ENCODE data around the gene PAK6. TPM values are rescaled to one million over a fixed set of nuclear protein-coding genes. Genes with fewer than 3 reads are reported as not detected.

The PAK6 gene
- total RNA-seq, 1 donor from 2014 or later: 7.1 TPM

DNA sequence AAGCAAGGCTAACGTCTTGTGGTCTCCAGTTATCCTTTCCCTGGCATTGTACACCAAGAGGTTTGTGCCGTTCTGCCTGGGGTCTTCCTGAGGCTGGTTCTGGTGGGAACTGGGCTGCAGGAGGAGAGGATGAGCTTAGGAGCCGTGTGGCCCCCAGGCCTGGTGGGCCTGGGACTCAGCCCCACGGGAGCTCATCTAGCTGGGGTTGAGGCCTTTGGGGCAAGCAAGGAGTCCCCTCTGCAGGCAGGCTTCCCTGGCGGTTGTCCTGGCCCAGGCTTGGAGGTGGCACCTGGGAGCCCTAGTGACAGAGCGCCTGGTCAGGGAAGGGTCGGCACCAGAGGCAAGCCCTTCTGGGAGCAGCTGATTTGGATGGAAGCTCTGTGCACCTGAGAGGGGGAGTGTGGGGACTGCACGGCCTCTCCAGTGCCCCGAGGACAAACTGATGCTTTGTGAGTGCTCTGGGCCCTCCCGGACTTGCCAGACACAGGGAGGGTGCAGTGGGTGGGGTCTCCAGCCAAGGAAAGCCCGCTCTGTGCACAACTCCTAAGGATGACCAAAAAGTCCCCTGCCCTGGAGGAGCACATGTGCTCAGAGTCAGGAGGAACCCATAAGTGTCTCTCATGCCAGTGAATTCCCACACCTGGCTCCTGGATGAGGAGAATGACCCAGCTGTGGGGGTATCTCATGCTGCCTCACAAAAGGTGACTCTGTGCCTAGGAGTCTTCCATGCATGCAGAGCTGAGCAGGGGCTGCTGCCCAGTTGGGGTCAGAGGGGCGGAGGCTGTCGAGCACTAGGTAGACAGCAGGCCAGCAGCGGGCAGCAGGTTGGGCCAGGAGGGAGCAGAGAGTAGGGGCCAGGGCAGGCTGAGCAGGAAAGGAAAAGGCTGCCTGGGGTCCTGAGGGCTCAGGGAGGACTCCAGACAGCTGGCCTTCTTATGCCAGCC lies 2.7 kb downstream of the PAK6 start:
- H3K4me3 ChIP-seq (ENCODE audit: low read depth, low read length): no peak overlapping the region
- TF ChIP-seq, protein P1, sequence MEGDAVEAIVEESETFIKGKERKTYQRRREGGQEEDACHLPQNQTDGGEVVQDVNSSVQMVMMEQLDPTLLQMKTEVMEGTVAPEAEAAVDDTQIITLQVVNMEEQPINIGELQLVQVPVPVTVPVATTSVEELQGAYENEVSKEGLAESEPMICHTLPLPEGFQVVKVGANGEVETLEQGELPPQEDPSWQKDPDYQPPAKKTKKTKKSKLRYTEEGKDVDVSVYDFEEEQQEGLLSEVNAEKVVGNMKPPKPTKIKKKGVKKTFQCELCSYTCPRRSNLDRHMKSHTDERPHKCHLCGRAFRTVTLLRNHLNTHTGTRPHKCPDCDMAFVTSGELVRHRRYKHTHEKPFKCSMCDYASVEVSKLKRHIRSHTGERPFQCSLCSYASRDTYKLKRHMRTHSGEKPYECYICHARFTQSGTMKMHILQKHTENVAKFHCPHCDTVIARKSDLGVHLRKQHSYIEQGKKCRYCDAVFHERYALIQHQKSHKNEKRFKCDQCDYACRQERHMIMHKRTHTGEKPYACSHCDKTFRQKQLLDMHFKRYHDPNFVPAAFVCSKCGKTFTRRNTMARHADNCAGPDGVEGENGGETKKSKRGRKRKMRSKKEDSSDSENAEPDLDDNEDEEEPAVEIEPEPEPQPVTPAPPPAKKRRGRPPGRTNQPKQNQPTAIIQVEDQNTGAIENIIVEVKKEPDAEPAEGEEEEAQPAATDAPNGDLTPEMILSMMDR (conservative IDR thresholded peaks at IDR 0.05; ENCODE audit: low read depth, low read length): no peak
- no peak for DNase-seq (ENCODE audit: low read depth)

DNA sequence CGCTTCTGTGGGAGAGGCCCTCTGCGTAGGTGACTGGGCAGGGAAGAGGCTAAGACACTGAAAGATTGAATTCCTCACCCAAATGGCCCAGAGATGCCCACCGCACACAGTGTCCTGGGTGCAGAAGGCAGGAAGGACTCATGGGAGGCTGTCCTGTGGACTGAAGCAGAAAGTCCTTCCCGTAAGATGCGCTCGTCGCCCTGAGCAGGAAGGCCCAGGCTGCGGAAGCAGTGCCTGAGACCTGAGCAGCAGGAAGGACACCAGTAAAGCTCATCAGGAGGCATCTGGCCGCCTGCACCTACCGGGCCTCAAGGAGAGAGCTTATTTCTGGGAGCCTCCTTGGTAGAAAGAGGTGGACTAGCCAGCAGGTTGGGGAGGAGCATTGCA lies 3.3 kb downstream of the PAK6 start:
- no peak overlapping the region for H3K4me3 ChIP-seq (ENCODE audit: low read depth, low read length)
- DNase-seq (ENCODE audit: low read depth): no peak
- TF ChIP-seq, protein P1 (conservative IDR thresholded peaks at IDR 0.05; ENCODE audit: low read depth, low read length): no peak

DNA sequence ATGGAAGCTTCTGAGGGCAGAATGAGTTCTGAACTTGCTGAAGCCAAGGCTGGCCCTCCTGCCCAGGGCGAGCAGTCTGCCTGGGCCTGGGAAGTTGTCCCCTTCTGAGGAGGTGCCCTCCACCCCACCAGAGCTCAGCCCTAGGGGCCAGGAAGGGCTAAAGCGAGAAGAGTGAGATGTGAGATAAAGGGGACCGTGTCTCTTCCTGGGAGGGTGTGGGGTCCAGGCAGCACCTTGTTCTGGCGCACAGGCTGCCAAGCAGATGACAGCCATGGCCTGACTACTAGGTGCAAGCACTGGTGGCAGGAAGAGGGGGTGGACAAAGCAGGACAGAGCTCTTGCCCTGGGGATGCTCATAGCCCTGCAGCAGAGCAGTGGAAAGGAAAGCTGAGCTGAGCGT lies 3.7 kb downstream of the PAK6 start:
- TF ChIP-seq, protein P1 (conservative IDR thresholded peaks at IDR 0.05; ENCODE audit: low read depth, low read length): no peak
- DNase-seq (ENCODE audit: low read depth): no peak
- no peak overlapping the region for H3K4me3 ChIP-seq (ENCODE audit: low read depth, low read length)

DNA sequence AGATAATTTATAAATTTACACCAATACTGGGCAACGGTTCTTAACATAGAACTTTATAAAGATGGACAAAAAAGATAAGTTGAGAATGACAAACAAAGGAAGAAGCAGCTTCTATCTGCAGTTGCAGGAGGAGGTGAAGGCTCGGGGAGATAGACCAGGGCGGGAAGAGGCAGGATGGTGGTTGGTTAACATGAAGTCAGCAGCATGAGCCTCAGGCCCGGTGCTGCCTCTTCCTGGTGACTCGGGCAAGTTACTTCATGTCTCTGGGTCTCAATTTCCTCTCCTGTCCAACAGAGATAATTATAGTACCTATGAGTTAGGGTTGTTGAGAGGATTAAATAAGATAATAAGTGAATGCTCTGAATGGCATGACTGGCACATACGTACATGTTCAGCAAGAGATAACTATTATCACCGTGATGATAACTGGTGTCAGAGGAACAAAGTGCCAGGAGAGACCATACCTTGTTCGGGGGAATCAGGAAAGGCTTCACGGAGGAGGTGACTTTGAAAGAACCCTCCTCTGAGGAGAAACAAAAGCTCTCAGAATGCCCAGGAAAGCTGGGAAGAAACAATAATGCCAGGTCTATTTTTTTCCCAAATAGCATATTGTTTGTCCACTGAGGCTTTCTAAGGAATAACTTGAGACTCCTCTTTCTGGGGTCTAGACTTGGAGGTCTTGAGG lies 4.4 kb downstream of the PAK6 start:
- TF ChIP-seq, protein P1 (conservative IDR thresholded peaks at IDR 0.05; ENCODE audit: low read depth, low read length): no peak
- H3K4me3 ChIP-seq (ENCODE audit: low read depth, low read length): no peak overlapping the region
- no peak for DNase-seq (ENCODE audit: low read depth)

DNA sequence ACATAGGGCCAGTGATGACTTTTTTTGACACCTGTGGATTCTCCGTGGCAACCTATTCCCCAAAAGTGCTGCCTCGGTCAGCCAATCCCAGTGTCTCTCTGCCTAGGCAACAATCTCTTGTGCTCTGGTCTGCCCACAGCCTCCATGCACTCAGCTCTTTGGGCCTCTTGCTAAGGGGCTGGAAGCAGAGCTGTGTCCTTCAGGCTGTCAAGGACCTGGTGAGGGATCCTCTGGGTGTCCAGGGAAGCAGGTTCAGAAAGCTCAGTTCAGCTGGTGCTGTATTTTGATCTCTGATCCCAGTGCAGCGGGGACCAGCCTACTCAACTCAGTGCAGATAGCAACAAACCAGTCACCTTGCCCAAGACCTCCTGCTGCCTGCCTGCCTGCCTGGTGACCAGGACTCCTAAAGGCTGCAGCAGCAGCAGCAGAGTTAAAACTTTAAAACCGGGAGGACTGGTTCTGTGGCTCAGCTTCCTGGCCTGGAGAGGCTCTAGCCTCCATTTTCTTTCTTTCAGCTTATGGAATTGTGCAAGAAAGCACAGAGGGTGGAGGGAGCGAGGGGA lies 6.2 kb downstream of the PAK6 start:
- no peak overlapping the region for H3K4me3 ChIP-seq (ENCODE audit: low read depth, low read length)
- no peak for DNase-seq (ENCODE audit: low read depth)
- TF ChIP-seq, protein P1 (conservative IDR thresholded peaks at IDR 0.05; ENCODE audit: low read depth, low read length): no peak

DNA sequence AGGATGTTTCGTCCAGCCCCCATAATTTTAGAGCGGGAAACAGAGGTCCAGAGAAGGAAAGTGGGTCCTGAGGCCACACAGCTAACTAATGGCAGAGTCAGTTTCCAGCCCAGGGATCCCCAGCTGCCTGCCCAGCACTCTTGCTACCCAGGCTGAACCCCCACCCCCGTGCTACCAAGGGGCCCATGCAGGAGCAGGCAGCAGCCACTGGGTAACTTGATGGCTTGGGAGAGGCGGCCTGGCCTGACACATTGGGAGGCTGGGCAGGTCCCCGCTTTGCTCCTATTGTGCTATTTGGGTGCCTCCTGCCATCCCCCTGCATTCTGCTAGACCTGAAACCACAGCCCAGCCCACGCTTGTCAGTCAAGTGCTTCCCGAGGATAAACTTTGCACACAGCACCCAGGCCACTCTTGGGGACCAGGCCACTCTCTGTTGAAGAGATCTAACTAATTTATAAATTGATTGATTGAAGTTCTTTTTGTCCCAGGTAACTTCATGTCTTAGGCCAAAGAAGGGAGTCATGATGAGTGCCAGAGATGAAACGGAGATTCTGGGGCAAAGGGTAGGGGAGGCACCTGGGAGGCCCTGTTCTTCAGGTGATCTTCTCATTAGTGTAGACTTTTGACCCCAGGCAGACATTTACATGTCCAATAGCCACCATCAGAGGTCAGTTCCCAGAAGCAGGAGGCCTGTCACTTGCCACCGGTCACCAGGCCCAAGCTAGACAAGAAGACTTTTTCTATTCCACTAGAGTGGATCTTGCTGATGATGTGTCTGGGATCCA lies 7.0 kb downstream of the PAK6 start:
- DNase-seq (ENCODE audit: low read depth): no peak
- TF ChIP-seq, protein P1 (conservative IDR thresholded peaks at IDR 0.05; ENCODE audit: low read depth, low read length): no peak
- no peak overlapping the region for H3K4me3 ChIP-seq (ENCODE audit: low read depth, low read length)
